GM19099 (cell line): ENCODE data around the gene MARK3.
A peak's percentile ranks its signal among the peaks of the same experiment; 100 is the strongest.

Experiments used
- POLR2A ChIP-seq: IDR thresholded peaks from 3 replicates; pipeline ENCODE4 v1.6.1; 2011; ENCODE audit warnings: low read depth; ENCODE audit not compliant: insufficient read length; ENCODE audit errors: extremely low read depth

MARK3 gene

GRCh38 chr14:103384450-103385151, 614 bp upstream of the MARK3 start:
- TF ChIP-seq POLR2A = no peak

GRCh38 chr14:103385929-103386712, 906 bp downstream of the MARK3 start:
- TF ChIP-seq POLR2A = peak; percentile 11

- no peak for TF ChIP-seq POLR2A
These were observed 1.6 kb downstream of the MARK3 start for GRCh38 chr14:103386713-103387329.

GRCh38 chr14:103388664-103389063, 3.4 kb downstream of the MARK3 start:
- no peak for TF ChIP-seq POLR2A

- TF ChIP-seq POLR2A = no peak
These were observed 5.4 kb downstream of the MARK3 start for GRCh38 chr14:103390605-103391004.

GRCh38 chr14:103391048-103391447, 5.8 kb downstream of the MARK3 start:
- TF ChIP-seq POLR2A = no peak

- TF ChIP-seq POLR2A = no peak
These were observed 6.9 kb downstream of the MARK3 start for GRCh38 chr14:103392106-103392505.

GRCh38 chr14:103392572-103392971, 7.4 kb downstream of the MARK3 start:
- no peak for TF ChIP-seq POLR2A

GRCh38 chr14:103393070-103393469, 7.9 kb downstream of the MARK3 start:
- TF ChIP-seq POLR2A = no peak

GRCh38 chr14:103393676-103394626, 8.7 kb downstream of the MARK3 start:
- TF ChIP-seq POLR2A = no peak

GRCh38 chr14:103395244-103395643, 10.0 kb downstream of the MARK3 start:
- TF ChIP-seq POLR2A = no peak

- TF ChIP-seq POLR2A = no peak
These were observed 11.2 kb downstream of the MARK3 start for GRCh38 chr14:103396463-103396862.

- no peak for TF ChIP-seq POLR2A
These were observed 13.4 kb downstream of the MARK3 start for GRCh38 chr14:103398427-103399195.

GRCh38 chr14:103400537-103400936, 15.3 kb downstream of the MARK3 start:
- no peak for TF ChIP-seq POLR2A
